A549 (cell line): ENCODE results near the gene CDK10.

Experiments
- HDAC2 ChIP-seq: fragments of 200-600 bp; sonication (generic); IDR thresholded peaks from 2 replicates; pipeline ENCODE4 v1.6.1; 2016
- HOXA7 ChIP-seq: fragments of 250-450 bp; sonication (Bioruptor Pico); IDR thresholded peaks from 2 replicates; pipeline ENCODE4 v1.5.0; 2020; ENCODE audit warnings: mild to moderate bottlenecking, moderate library complexity
- JUNB ChIP-seq: fragments of >200 bp; sonication (Bioruptor Twin); formaldehyde crosslinking; IDR thresholded peaks from 2 replicates; pipeline ENCODE4 v1.6.1; 2016
- POLR2A ChIP-seq: IDR thresholded peaks from 2 replicates; pipeline ENCODE4 v1.6.1; 2012; ENCODE audit warnings: mild to moderate bottlenecking, low read length
- POLR2AphosphoS2 ChIP-seq: conservative IDR thresholded peaks from 2 replicates; pipeline ENCODE4 v1.6.1; 2012; ENCODE audit warnings: low read length, improper control_type of control experiment, inconsistent platforms
- ZFP36 ChIP-seq: fragments of 450-650 bp; IDR thresholded peaks from 2 replicates; pipeline ENCODE4 v1.6.1; 2014; ENCODE audit warnings: borderline replicate concordance; ENCODE audit not compliant: partially characterized antibody
- ZNF302 ChIP-seq: fragments of 250-450 bp; sonication (Bioruptor Pico); IDR thresholded peaks from 2 replicates; pipeline ENCODE4 v1.9.0; 2021; ENCODE audit warnings: inconsistent platforms, mild to moderate bottlenecking, moderate library complexity
- TF ChIP-seq, protein P1 (sequence below): IDR thresholded peaks from 2 replicates; pipeline ENCODE4 v1.6.1; 2012
- TF ChIP-seq, protein P2 (sequence below): fragments of 450-650 bp; IDR thresholded peaks from 2 replicates; pipeline ENCODE4 v1.6.1; 2014; ENCODE audit warnings: antibody characterized with exemption
- TF ChIP-seq, protein P3 (sequence below): fragments of >200 bp; sonication (Bioruptor Twin); formaldehyde crosslinking; IDR thresholded peaks from 3 replicates; pipeline ENCODE4 v1.5.1; 2016
- TF ChIP-seq, protein P4 (sequence below): fragments of 200-600 bp; sonication (generic); IDR thresholded peaks from 2 replicates; pipeline ENCODE4 v1.6.1; 2016; ENCODE audit warnings: antibody characterized with exemption, mild to moderate bottlenecking, moderate library complexity

DNA sequence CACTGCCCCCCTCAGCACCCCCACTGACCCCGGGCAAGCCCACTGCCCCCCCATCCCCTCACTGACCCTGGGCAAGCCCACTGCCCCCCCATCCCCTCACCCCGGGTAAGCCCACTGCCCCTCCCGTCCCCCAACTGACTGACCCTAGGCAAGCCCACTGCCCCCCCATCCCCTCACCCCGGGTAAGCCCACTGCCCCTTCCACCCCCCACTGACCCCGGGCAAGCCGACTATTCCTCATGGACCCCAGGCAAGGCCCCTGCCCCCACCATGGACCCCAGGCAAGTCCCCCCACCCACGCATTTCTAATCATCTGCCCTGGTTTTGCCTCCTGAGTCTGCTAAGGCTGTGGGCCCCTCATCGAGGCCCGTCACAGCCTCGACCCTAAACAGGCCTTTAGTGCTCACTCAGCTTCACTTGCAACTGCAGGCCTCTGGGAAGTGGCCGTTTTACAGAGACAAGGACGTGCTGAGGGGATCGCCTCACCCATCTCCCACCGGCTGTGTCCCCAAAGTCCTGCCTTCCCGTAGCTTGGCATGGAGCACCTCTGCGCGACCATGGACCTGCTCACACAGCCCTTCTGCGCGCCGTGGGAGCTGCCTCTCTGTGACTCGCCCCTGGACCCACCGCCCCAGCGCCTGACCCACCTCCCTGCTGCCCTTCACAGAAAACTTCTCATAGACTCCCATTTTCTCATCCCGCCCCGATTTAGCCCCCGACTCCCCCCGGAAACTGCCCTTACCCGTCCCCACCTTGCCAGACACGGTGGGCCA, 30.6 kb downstream of the CDK10 start:
- TF ChIP-seq, protein P1, sequence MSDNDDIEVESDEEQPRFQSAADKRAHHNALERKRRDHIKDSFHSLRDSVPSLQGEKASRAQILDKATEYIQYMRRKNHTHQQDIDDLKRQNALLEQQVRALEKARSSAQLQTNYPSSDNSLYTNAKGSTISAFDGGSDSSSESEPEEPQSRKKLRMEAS = no peak
- TF ChIP-seq ZNF302 (CRISPR knock-in tag) (no peak), POLR2A (no peak), POLR2AphosphoS2 (no peak), ZFP36 (no peak), JUNB (no peak), HOXA7 (CRISPR knock-in tag) (no peak), HDAC2 (no peak)
- TF ChIP-seq, protein P2, sequence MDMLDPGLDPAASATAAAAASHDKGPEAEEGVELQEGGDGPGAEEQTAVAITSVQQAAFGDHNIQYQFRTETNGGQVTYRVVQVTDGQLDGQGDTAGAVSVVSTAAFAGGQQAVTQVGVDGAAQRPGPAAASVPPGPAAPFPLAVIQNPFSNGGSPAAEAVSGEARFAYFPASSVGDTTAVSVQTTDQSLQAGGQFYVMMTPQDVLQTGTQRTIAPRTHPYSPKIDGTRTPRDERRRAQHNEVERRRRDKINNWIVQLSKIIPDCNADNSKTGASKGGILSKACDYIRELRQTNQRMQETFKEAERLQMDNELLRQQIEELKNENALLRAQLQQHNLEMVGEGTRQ = no peak
- TF ChIP-seq, protein P3, sequence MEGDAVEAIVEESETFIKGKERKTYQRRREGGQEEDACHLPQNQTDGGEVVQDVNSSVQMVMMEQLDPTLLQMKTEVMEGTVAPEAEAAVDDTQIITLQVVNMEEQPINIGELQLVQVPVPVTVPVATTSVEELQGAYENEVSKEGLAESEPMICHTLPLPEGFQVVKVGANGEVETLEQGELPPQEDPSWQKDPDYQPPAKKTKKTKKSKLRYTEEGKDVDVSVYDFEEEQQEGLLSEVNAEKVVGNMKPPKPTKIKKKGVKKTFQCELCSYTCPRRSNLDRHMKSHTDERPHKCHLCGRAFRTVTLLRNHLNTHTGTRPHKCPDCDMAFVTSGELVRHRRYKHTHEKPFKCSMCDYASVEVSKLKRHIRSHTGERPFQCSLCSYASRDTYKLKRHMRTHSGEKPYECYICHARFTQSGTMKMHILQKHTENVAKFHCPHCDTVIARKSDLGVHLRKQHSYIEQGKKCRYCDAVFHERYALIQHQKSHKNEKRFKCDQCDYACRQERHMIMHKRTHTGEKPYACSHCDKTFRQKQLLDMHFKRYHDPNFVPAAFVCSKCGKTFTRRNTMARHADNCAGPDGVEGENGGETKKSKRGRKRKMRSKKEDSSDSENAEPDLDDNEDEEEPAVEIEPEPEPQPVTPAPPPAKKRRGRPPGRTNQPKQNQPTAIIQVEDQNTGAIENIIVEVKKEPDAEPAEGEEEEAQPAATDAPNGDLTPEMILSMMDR = no peak
- TF ChIP-seq, protein P4, sequence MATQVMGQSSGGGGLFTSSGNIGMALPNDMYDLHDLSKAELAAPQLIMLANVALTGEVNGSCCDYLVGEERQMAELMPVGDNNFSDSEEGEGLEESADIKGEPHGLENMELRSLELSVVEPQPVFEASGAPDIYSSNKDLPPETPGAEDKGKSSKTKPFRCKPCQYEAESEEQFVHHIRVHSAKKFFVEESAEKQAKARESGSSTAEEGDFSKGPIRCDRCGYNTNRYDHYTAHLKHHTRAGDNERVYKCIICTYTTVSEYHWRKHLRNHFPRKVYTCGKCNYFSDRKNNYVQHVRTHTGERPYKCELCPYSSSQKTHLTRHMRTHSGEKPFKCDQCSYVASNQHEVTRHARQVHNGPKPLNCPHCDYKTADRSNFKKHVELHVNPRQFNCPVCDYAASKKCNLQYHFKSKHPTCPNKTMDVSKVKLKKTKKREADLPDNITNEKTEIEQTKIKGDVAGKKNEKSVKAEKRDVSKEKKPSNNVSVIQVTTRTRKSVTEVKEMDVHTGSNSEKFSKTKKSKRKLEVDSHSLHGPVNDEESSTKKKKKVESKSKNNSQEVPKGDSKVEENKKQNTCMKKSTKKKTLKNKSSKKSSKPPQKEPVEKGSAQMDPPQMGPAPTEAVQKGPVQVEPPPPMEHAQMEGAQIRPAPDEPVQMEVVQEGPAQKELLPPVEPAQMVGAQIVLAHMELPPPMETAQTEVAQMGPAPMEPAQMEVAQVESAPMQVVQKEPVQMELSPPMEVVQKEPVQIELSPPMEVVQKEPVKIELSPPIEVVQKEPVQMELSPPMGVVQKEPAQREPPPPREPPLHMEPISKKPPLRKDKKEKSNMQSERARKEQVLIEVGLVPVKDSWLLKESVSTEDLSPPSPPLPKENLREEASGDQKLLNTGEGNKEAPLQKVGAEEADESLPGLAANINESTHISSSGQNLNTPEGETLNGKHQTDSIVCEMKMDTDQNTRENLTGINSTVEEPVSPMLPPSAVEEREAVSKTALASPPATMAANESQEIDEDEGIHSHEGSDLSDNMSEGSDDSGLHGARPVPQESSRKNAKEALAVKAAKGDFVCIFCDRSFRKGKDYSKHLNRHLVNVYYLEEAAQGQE = no peak
